ENCODE results near the gene SESN1. TPM values are rescaled to one million over a fixed set of nuclear protein-coding genes. Genes with fewer than 3 reads are reported as not detected.

Gene SESN1
- total and polyA plus RNA-seq, 9 of the 15 experiments (the other 6 are each of a cell fraction or from before 2014, with no cell fraction given): 3.1 to 13.0 (median 7.4) TPM

DNA sequence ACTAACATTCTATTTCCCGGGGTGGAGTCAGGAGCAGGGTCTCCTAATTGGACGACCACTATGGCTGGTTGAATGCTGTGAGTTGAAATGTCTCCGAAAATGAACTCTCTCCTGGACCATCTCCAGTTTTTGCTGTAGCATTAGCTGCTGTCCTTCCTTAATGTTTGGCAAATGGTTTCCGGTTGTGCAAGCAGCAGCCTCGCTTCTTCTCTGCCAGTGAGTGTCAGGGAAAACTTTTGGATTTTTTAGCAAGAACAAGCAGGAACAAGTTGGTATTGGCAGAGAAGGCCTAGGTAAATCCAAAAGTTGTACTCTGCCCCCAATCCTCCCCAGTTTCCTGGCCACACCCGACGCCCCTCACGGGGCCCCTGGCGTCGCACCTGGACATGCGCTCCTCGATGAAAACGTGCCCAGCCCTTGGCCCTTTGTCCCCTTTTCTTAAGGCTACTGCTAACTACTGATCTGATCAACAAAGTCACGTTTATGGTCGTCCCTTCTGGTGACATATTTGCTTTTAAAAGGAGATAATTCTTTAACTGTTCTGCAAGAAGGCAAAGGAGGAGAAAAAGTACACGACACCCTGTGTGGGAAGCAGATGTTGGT, 143.2 kb downstream of the SESN1 start:
- TF ChIP-seq, protein P1, sequence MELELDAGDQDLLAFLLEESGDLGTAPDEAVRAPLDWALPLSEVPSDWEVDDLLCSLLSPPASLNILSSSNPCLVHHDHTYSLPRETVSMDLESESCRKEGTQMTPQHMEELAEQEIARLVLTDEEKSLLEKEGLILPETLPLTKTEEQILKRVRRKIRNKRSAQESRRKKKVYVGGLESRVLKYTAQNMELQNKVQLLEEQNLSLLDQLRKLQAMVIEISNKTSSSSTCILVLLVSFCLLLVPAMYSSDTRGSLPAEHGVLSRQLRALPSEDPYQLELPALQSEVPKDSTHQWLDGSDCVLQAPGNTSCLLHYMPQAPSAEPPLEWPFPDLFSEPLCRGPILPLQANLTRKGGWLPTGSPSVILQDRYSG (tag; conservative IDR thresholded peaks at IDR 0.05; ENCODE audit: low read depth): no peak
- no peak for TF ChIP-seq ZNF124 (CRISPR knock-in tag; IDR thresholded peaks at IDR 0.05)
- TF ChIP-seq CEBPG (CRISPR knock-in tag; IDR thresholded peaks at IDR 0.05): no peak
- TF ChIP-seq CEBPG (tag; conservative IDR thresholded peaks at IDR 0.05 in 1 of 2, IDR thresholded peaks at IDR 0.05 in 1 of 2): no peak
- no peak for TF ChIP-seq HNRNPH1 (optimal IDR thresholded peaks at IDR 0.05; ENCODE audit: low read depth, low read length)
- no peak for TF ChIP-seq HCFC1 (IDR thresholded peaks at IDR 0.05; ENCODE audit: low read depth, low read length)
- TF ChIP-seq, protein P2, sequence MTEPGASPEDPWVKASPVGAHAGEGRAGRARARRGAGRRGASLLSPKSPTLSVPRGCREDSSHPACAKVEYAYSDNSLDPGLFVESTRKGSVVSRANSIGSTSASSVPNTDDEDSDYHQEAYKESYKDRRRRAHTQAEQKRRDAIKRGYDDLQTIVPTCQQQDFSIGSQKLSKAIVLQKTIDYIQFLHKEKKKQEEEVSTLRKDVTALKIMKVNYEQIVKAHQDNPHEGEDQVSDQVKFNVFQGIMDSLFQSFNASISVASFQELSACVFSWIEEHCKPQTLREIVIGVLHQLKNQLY (CRISPR knock-in tag; conservative IDR thresholded peaks at IDR 0.05): no peak
- Histone ChIP-seq H3K27me3 (ENCODE audit: control insufficient read depth in 2 of 2, insufficient read depth in 2 of 2, low read length in 2 of 2) (peaks cover 10 to 30% of the 10 kb centered on the region in 2 experiments; a peak in 3 of 5 replicates), H2AFZ (ENCODE audit: low read depth, low read length) (no peak overlapping the region), H3K4me1 (replicated peaks in 1 of 2; ENCODE audit: control insufficient read depth in 2 of 2, insufficient read depth in 2 of 2, low read length in 2 of 2) (peaks cover 0 to 4% of the 10 kb centered on the region in 2 experiments; a peak in 2 of 5 replicates), H3K27ac (ENCODE audit: extremely low read depth, low read depth, low read length) (no peak overlapping the region), H3K79me2 (ENCODE audit: control insufficient read depth, insufficient read depth, low read length) (no peaks in the 10 kb centered on the region), H3K9me3 (replicated peaks; ENCODE audit: control insufficient read depth, insufficient read depth, low read depth, low read length) (no peaks in the 10 kb centered on the region), H3K4me3 (no peak overlapping the region), H3K9me1 (ENCODE audit: control insufficient read depth, insufficient read depth, low read length) (no peaks in the 10 kb centered on the region), H4K20me1 (replicated peaks; ENCODE audit: control insufficient read depth, insufficient read depth, low read length) (no peaks in the 10 kb centered on the region), H3K4me2 (ENCODE audit: insufficient read depth, low read length) (no peak overlapping the region), H3K9ac (ENCODE audit: insufficient read depth in 1 of 2, low read depth in 2 of 2, low read length in 2 of 2) (no peak overlapping the region), H3K36me3 (ENCODE audit: control insufficient read depth, insufficient read depth, low read length) (no peaks in the 10 kb centered on the region)
- in situ Hi-C loops (cut with MboI) (no loop called here), intact Hi-C loops (cut with micrococcal nuclease) (no loop called here)
- 28% methylated on average over 16 of the region's 16 CpGs for WGBS (ENCODE audit: insufficient coverage, low coverage, missing lambda C conversion rate)
- BruUV-seq (replicated peaks): no TSS peak
- ATAC-seq: no peak
- FAIRE-seq: no peak
- DNase-seq (ENCODE audit: extremely low read depth in 1 of 4, low spot score in 3 of 4): no peak
- POLR2A ChIA-PET: no interaction called here
- CTCF ChIA-PET (ENCODE audit: low intra/inter-chr PET ratio): no interaction called here
